ENCODE results near the gene AP2A1. TPM values are rescaled to one million over a fixed set of nuclear protein-coding genes. Genes with fewer than 3 reads are reported as not detected.

The AP2A1 gene
- total RNA-seq, 1 experiment from 2014 or later, result 72.1 TPM

GRCh38 chr19:49812452-49812996 is 45.7 kb downstream of the AP2A1 start:
- TF ChIP-seq CTCF (IDR thresholded peaks at IDR 0.05) (no peak), POLR2AphosphoS5 (IDR thresholded peaks at IDR 0.05; ENCODE audit: low read depth, low read length) (no peak), TCF7L2 (IDR thresholded peaks at IDR 0.05; ENCODE audit: low read depth, low read length) (no peak), SIN3A (IDR thresholded peaks at IDR 0.05; ENCODE audit: borderline replicate concordance, insufficient read depth, low read depth, low read length) (no peak)
- TF ChIP-seq, protein P1, sequence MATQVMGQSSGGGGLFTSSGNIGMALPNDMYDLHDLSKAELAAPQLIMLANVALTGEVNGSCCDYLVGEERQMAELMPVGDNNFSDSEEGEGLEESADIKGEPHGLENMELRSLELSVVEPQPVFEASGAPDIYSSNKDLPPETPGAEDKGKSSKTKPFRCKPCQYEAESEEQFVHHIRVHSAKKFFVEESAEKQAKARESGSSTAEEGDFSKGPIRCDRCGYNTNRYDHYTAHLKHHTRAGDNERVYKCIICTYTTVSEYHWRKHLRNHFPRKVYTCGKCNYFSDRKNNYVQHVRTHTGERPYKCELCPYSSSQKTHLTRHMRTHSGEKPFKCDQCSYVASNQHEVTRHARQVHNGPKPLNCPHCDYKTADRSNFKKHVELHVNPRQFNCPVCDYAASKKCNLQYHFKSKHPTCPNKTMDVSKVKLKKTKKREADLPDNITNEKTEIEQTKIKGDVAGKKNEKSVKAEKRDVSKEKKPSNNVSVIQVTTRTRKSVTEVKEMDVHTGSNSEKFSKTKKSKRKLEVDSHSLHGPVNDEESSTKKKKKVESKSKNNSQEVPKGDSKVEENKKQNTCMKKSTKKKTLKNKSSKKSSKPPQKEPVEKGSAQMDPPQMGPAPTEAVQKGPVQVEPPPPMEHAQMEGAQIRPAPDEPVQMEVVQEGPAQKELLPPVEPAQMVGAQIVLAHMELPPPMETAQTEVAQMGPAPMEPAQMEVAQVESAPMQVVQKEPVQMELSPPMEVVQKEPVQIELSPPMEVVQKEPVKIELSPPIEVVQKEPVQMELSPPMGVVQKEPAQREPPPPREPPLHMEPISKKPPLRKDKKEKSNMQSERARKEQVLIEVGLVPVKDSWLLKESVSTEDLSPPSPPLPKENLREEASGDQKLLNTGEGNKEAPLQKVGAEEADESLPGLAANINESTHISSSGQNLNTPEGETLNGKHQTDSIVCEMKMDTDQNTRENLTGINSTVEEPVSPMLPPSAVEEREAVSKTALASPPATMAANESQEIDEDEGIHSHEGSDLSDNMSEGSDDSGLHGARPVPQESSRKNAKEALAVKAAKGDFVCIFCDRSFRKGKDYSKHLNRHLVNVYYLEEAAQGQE (IDR thresholded peaks at IDR 0.05; ENCODE audit: insufficient read depth in 1 of 2, low read depth in 2 of 2, low read length in 1 of 2), result no peak
- Histone ChIP-seq H3K4me3 (ENCODE audit: low read depth in 2 of 2, low read length in 2 of 2) (peak overlapping the region; percentile 75 to 84), H3K9me3 (ENCODE audit: control insufficient read depth, insufficient read depth, low read depth, low read length) (no peaks in the 10 kb centered on the region), H3K27ac (ENCODE audit: low read length) (peak overlapping the region; percentile 90), H3K36me3 (ENCODE audit: control insufficient read depth, insufficient read depth, low read length) (no peaks in the 10 kb centered on the region), H3K4me1 (ENCODE audit: control insufficient read depth, insufficient read depth, low read length) (peaks cover 9% of the 10 kb centered on the region), H3K27me3 (ENCODE audit: control insufficient read depth, insufficient read depth, low read length) (no peaks in the 10 kb centered on the region)
- intact Hi-C loops (cut with micrococcal nuclease; ENCODE audit: unreplicated experiment), result no loop called here
- ATAC-seq, result no peak
- CTCF ChIA-PET, result interaction anchor here (0.6 kb wide), 1 partner anchor 192 kb away, joined by 3 read pairs; no protein-coding TSS in a partner anchor
- POLR2A ChIA-PET, result interaction anchor here (0.5 to 0.6 kb wide), 2 partner anchors 12 to 37 kb away, joined by 6 to 7 read pairs; no protein-coding TSS in a partner anchor
- BruUV-seq (replicated peaks), result no TSS peak
- in situ Hi-C loops (cut with HindIII; ENCODE audit: low pct_unique_long_range_greater_than_20kb, low sequenced_read_pairs), result no loop called here
- no peak for DNase-seq (ENCODE audit: low read depth, low spot score)

DNA sequence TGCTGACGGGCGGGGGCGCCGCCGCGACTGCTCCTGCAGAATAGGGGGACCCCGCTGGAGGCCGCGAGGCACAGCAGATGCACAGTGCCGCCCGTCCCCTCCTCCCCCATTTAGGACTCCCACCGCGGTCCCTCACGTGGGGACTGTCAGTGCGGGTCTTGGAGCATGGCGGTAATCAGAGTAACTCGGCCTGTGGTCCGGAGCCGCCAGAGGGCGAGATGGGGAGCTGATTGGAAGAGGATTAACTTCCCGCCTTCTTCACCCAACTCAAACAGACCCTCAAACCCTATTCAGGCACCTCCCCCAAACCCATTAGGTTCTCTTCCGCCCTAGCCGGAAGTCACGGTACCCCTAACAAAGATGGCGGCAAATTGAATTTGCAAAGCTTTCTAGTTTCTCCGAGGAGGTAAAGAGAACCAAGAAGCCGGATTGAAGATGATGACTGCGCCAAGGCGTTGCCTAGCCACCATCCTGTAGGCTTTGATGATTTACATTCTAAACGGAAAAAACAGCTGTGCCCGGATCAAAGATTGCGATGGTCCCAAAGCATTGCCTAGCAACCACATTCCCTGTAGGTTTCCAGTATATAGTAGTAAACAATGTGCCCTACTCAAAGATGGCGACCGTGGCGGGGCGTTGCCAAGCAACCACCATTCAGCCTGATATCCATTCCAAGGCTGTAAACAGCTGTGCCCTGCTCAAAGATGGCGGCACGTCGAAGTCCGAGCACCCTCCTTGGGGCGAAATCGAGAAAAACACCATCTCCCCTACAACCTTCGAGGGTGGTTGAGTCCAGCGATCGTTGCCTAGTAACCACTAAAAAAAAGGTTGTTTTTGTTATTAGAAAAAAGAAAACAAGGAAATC is 46.4 kb downstream of the AP2A1 start, which contains the start of gene FUZ:
Gene FUZ (minus strand): TSS at position 296 of the 865 bp plus-strand sequence. CDS start 186 bp downstream, at position 110.
- in situ Hi-C loops (cut with HindIII; ENCODE audit: low pct_unique_long_range_greater_than_20kb, low sequenced_read_pairs), result no loop called here
- no peaks in the 10 kb centered on the region for H3K9me3 ChIP-seq (ENCODE audit: control insufficient read depth, insufficient read depth, low read depth, low read length)
- ATAC-seq (peak; percentile 84), DNase-seq (ENCODE audit: low read depth, low spot score) (peak; percentile 91)
- H3K27ac ChIP-seq (ENCODE audit: low read length), result peak within 1 kb of the TSS; percentile 90
- 0 out of 2 replicates have a peak, but pooled peaks have one; percentile 27 for TF ChIP-seq SIN3A (IDR thresholded peaks at IDR 0.05; ENCODE audit: borderline replicate concordance, insufficient read depth, low read depth, low read length)
- TF ChIP-seq CTCF (IDR thresholded peaks at IDR 0.05), result no peak
- TF ChIP-seq, protein P1 (IDR thresholded peaks at IDR 0.05; ENCODE audit: insufficient read depth in 1 of 2, low read depth in 2 of 2, low read length in 1 of 2), result no peak
- TF ChIP-seq POLR2AphosphoS5 (IDR thresholded peaks at IDR 0.05; ENCODE audit: low read depth, low read length), result no peak; the same call in 1 of the 2 replicates
- peak; percentile 93 for TF ChIP-seq TCF7L2 (IDR thresholded peaks at IDR 0.05; ENCODE audit: low read depth, low read length)
- BruUV-seq (replicated peaks), result TSS peak; percentile 96
- peak within 1 kb of the TSS; percentile 75 to 84 for H3K4me3 ChIP-seq (ENCODE audit: low read depth in 2 of 2, low read length in 2 of 2)
- no peaks in the 10 kb centered on the region for H3K27me3 ChIP-seq (ENCODE audit: control insufficient read depth, insufficient read depth, low read length)
- CTCF ChIA-PET, result interaction anchor here (0.6 kb wide), 1 partner anchor 192 kb away, joined by 3 read pairs; no protein-coding TSS in a partner anchor
- no peaks in the 10 kb centered on the region for H3K36me3 ChIP-seq (ENCODE audit: control insufficient read depth, insufficient read depth, low read length)
- POLR2A ChIA-PET, result interaction anchor here (0.5 to 0.6 kb wide), 4 partner anchors 11 to 56 kb away, joined by 3 to 7 read pairs (median 4); partner anchors contain the start of gene PTOV1
- peaks cover 9% of the 10 kb centered on the region for H3K4me1 ChIP-seq (ENCODE audit: control insufficient read depth, insufficient read depth, low read length)
- intact Hi-C loops (cut with micrococcal nuclease; ENCODE audit: unreplicated experiment), result no loop called here

Data from Panc1 (cell line).